ENCODE results near the gene ARHGAP33. TPM values are rescaled to one million over a fixed set of nuclear protein-coding genes. Genes with fewer than 3 reads are reported as not detected.

ARHGAP33 gene
- total RNA-seq (2014; rRNA removed): 3.7 and 5.4 TPM in 2 replicates
- Bru-seq, nascent RNA: percentile 32 among the genes with signal in this experiment
- percentile 43 among the genes with signal in this experiment for BruChase-seq, experiment 1, labeled RNA remaining after a 6-hour chase
- percentile 30 among the genes with signal in this experiment for BruChase-seq, experiment 2, labeled RNA remaining after a 2-hour chase
- long read RNA-seq: 0 reads

DNA sequence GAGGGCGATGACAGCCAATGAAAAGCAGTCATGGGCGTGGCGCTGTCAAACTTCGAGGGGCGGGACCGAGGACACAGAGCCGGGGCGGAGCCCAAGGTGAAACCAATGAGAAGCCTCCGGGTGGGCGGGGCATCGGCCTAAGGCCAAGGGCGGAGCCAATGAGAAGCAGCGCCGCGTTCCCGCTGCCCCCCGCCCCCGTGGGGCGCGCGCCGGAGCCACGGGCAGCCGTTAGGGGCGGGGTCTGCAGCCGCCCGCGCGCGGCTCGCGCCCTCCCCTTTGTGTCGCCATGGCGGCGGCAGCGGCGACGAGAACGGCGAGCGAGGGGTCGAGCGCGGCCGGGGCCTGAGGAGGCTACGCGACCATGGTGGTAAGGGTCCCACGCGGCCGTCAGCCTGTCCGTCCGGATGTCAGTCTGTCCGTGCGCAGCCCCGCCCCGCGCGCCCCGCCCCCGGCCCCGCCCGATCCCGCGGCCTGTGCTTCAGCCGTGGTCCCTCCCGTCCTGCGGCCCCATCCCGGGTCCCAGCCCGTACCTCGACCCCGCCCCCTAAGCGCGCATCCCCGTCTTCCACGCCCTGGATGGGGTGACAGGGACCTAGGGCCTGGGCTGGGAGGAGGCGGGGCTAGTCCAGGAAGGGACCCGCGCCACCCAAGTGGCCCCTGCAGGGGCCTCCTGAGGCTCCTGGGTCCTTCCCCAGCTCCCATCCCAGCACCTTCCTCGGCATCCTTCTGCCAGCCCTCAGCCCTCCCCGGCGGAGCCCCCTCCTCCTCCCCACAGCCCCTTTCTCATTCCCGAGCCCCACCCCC, at the start of gene ARHGAP33:
ARHGAP33 (plus strand) TSS at position 267 of the 804 bp plus-strand sequence; CDS start at position 362, 95 bp downstream.
- Histone ChIP-seq H4K20me1 (ENCODE audit: low read length) (no peaks in the 10 kb centered on the region), H3K9me3 (ENCODE audit: low read length) (no peaks in the 10 kb centered on the region), H3K36me3 (ENCODE audit: low read depth, low read length) (no peaks in the 10 kb centered on the region), H3K27ac (ENCODE audit: low read length) (no peak within 1 kb of the TSS), H3K9ac (ENCODE audit: low read length) (peak within 1 kb of the TSS; percentile 17; the same call in 1 of the 2 replicates), H3K27me3 (ENCODE audit: low read length) (no peaks in the 10 kb centered on the region), H3K4me1 (ENCODE audit: insufficient read depth, low read length) (peaks cover 7% of the 10 kb centered on the region), H2AFZ (ENCODE audit: low read length) (peak within 1 kb of the TSS; percentile 65), H3K9me2 (replicated peaks; ENCODE audit: low read length) (no peaks in the 10 kb centered on the region), H3K79me2 (ENCODE audit: low read length) (no peaks in the 10 kb centered on the region), H3F3A (ENCODE audit: low read length, unreplicated experiment) (no peaks in the 10 kb centered on the region), H3K4me2 (ENCODE audit: low read length) (peak within 1 kb of the TSS; percentile 98), H3K4me3 (ENCODE audit: low read length) (peak within 1 kb of the TSS; percentile 66)
- POLR2A ChIA-PET (ENCODE audit: unreplicated experiment): interaction anchor here (0.5 to 0.6 kb wide), 2 partner anchors 35 to 832 kb away, joined by 3 to 4 read pairs; no protein-coding TSS in a partner anchor
- peak; percentile 97 for DNase-seq
- intact Hi-C loops (cut with micrococcal nuclease): loop anchor here (2.0 kb wide), 1 partner anchor 35 kb away; no protein-coding TSS in a partner anchor
- CTCF ChIA-PET: no interaction called here
- BruUV-seq (replicated peaks): no TSS peak
- peak; percentile 93 for ATAC-seq
- TF ChIP-seq CTCF (conservative IDR thresholded peaks at IDR 0.05; ENCODE audit: low read depth, low read length) (no peak), EZH2phosphoT487 (IDR thresholded peaks at IDR 0.05; ENCODE audit: borderline replicate concordance, low read length) (no peak), EZH2 (IDR thresholded peaks at IDR 0.05; ENCODE audit: low read length, unreplicated experiment) (no peak)

DNA sequence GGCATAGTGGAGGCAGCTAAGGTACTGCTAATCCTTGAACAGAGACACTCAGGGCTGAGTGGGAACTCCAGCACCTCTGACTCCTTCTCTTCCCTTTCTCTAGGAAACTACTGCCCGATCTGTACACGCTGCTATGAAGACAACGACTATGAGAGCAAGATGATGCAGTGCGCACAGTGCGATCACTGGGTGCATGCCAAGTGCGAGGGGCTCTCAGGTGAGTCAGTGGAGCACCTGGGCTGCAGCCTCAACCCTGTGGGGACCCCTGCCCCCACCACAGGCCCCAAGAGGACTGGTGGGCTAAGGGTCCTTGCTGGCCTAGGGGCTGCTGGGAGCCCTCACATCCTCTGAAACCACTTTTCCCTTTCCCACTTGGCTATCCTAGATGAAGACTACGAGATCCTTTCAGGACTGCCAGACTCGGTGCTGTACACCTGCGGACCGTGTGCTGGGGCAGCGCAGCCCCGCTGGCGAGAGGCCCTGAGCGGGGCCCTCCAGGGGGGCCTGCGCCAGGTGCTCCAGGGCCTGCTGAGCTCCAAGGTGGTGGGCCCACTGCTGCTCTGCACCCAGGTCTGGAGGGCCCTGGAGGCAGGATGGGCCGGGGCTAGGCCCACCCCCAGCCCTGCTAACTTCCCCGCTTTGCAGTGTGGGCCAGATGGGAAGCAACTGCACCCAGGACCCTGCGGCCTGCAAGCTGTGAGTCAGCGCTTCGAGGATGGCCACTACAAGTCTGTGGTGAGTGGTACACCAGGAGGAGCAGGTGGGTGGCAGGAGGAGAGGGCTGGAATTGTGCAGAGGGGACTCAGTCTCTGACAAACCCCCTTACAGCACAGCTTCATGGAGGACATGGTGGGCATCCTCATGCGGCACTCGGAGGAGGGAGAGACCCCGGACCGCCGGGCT, 48.1 kb upstream of the ARHGAP33 start:
- ChIA-PET POLR2A (ENCODE audit: unreplicated experiment) (no interaction called here), CTCF (no interaction called here)
- ATAC-seq: no peak
- Histone ChIP-seq H3K36me3 (ENCODE audit: low read depth, low read length) (peaks cover 5% of the 10 kb centered on the region), H3K27me3 (ENCODE audit: low read length) (no peaks in the 10 kb centered on the region), H2AFZ (ENCODE audit: low read length) (no peak overlapping the region), H3F3A (ENCODE audit: low read length, unreplicated experiment) (no peaks in the 10 kb centered on the region), H3K9me2 (replicated peaks; ENCODE audit: low read length) (no peaks in the 10 kb centered on the region), H3K27ac (ENCODE audit: low read length) (no peak overlapping the region), H3K4me3 (ENCODE audit: low read length) (no peak overlapping the region), H4K20me1 (ENCODE audit: low read length) (no peaks in the 10 kb centered on the region), H3K4me2 (ENCODE audit: low read length) (no peak overlapping the region), H3K9ac (ENCODE audit: low read length) (no peak overlapping the region), H3K79me2 (ENCODE audit: low read length) (no peaks in the 10 kb centered on the region), H3K9me3 (ENCODE audit: low read length) (no peaks in the 10 kb centered on the region), H3K4me1 (ENCODE audit: insufficient read depth, low read length) (no peaks in the 10 kb centered on the region)
- no peak for DNase-seq
- intact Hi-C loops (cut with micrococcal nuclease): no loop called here
- BruUV-seq (replicated peaks): no TSS peak
- TF ChIP-seq EZH2phosphoT487 (IDR thresholded peaks at IDR 0.05; ENCODE audit: borderline replicate concordance, low read length) (no peak), CTCF (conservative IDR thresholded peaks at IDR 0.05; ENCODE audit: low read depth, low read length) (no peak), EZH2 (IDR thresholded peaks at IDR 0.05; ENCODE audit: low read length, unreplicated experiment) (no peak)
